HG03045 (cell line): Measurements from ENCODE around the gene PLXDC2.

Source experiments
- ATAC-seq: cut with Tn5 transposase; IDR thresholded peaks from one replicate; pipeline ENCODE4 v1.9.1; 2021; ENCODE audit warnings: mild to moderate bottlenecking, moderate library complexity; ENCODE audit not compliant: unreplicated experiment

Gene PLXDC2

DNA sequence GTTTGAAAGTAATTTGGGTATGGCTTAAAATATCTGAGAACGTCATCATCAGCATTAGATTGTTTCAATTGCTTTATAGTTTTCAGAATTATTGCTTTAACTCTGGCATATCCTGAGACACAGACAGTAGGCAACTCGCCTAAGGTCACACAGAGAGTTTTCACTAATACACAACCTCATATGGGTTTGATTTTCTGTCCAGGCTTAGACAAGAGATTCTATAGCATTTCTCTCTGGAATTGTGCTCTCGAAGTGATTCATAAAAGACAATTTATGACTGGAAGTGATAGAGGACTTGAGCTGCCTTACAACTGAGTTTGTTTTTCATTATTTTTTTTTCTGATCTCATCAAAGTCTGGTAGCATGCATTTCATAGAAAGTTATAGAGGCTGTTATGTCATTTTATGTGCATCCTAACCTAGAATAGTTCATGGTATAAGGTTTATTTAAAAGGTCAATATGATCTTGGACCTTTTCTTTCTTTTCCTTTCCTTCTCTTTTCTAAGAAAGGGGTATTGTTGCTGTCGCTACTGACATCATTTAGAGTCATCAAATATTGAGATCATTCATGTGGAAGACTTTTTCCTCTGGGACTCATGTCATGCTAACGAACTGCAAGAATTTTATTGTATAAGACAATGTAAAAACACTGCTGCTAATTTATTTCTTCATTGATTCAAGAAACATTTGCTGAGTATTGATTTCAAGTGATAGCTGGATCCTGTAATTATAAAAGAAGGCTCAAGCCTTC, 278.2 kb downstream of the PLXDC2 start:
- ATAC-seq, result no peak

DNA sequence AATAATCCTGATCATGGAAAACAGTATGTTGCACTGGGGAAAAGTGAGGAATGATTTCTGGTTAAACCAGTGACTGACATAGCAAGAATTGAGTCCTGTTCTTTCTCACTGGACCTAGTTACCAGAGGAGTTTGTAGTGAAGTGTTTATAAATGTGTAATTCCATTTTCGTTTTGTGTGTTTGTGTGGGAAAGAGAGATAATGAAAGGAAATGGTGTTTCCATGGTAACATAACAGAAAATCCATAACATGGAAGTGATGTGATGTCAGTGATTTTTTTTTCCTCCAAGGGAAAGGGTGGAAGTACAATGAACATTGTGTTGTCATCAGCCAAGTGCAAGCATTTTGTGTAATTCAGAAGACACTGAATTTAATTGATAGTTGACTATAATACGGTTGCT, 283.9 kb downstream of the PLXDC2 start:
- no peak for ATAC-seq

DNA sequence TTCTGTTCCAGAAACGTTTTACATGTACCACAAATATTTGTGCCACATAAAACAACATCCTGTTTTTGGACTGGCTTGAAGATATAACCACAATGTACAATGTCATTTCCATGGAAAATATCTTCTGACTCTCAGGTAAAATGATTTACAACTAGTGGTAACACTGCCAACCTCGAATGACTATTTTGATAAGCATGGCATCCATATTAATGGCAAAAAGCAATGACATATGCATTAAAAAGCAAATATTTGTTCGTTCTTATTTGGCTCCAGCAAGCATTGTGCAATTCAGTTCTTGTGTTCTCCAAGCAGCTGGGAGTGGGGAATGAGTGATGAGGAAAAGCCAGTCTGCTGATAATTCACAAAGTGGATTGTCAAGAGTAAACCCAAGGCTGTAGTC, 289.0 kb downstream of the PLXDC2 start:
- no peak for ATAC-seq

GRCh38 chr10:20105931-20106330, 289.7 kb downstream of the PLXDC2 start:
- ATAC-seq, result no peak

GRCh38 chr10:20108021-20108420, 291.8 kb downstream of the PLXDC2 start:
- no peak for ATAC-seq

DNA sequence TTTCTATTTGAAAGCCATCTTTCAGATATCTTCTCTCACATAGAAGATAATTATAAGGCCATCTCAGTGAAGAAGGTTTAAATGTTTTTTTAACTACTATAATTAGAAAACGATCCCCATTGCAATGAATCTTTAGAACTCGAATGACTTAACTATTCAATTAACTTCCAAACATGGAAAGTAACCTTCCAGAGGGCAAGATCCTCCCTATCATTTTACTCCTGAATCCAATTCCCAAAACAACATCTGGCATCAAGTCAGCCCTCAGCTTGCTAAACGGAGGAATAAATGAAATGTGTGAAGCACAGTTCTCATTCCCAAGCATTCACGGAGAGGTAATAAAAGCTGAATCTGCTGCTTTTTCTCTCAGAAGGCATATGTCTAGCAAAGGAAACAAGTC, 293.4 kb downstream of the PLXDC2 start:
- no peak for ATAC-seq

GRCh38 chr10:20110125-20111100, 294.2 kb downstream of the PLXDC2 start:
- ATAC-seq, result no peak

DNA sequence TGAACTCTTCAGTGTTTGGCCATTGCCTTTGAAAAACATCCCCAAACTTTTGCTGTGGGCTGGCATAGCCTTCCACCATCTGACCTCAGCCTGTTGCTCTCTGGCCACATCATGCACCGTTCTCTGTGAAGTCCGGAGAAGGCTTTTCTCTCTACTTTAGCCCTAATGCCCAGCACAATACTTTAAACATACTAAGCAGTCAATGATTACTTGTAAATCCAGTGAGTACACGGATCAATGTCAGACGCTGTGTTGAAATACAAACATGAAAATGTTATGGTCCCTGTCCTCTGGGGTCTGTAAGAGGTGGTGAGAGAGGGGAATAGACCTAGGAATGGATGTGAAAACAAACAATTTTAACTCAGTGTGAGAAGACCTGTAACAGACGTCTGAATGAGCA, 297.9 kb downstream of the PLXDC2 start:
- no peak for ATAC-seq

GRCh38 chr10:20115894-20116293, 299.7 kb downstream of the PLXDC2 start:
- ATAC-seq, result no peak

DNA sequence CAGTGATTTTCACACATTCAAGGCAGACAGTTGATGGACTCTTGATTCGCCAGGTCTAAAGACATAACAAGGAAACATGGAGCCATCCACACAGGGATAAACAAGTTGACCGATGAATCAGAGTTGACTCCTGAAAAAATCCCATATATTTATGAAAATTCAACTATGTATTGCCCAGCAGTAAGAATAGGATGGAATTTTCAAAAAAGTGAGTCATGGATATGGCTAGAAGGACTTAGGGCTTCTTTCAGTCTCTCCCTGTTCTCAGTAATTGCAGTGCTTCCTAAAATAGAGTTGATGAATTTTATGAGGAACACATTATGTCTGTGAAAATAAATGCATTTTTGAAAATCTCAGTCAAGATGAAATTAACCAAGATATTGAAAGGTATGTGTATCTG, 301.2 kb downstream of the PLXDC2 start:
- ATAC-seq, result no peak

DNA sequence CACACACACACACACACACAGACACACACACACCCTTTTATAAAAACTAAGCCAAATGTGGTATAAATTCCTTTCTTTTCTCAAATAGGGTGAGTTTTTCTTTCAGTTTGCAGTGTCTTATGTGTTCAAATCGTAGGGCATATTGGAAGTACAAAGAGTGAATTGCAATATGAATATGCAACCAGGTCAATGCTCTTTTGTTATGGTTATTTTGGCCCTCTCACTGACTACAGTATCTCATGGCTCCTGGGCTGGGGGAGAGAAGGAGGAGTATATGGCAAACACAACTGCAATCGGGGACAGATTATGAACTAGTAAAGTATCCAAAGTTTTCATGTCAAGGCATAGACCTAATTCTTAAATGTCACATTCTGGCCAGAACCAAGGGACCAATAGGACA, 301.9 kb downstream of the PLXDC2 start:
- no peak for ATAC-seq

DNA sequence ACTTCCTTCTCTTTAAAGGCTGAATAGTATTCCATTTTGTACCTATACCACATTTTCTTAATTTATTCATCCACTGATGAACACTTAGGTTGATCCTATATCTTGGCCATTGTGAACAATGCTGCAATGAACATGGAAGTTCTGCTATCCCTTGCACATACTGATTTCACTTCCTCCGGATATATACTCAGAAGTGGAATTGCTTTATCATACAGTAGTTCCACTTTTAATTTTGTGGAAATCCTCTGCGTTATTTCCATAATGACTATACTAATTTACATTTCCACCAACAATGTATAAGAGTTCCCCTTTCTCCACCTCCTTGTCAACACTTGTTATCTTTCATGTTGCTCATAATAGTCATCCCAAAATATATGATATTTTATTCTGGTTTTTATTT, 312.6 kb downstream of the PLXDC2 start:
- no peak for ATAC-seq

- ATAC-seq, result no peak
Measured at GRCh38 chr10:20132816-20133215, 316.6 kb downstream of the PLXDC2 start.

DNA sequence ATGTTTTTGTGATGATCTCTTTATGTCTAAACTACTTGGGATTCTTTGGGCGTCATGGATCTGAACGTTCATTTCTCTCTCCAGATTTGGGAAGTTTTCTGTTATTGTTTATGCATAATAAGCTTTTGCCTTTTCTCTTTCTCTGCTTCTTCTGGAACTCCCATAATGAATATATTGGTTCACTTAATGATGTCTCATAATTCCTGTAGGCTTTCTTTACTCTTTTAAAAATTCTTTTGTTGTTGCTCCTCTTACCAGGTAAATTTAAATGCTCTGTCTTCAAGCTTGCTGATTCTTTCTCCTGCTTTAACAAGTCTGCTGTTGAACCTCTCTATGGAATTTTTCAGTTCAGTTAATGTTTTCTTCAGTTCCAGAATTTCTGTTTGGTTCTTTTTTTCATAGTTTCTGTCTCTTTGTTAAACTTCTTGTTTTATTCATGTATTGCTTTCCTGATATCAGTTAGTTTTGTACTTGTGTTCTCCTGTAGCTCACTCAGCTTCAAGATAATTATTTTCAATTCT, 317.5 kb downstream of the PLXDC2 start:
- no peak for ATAC-seq

DNA sequence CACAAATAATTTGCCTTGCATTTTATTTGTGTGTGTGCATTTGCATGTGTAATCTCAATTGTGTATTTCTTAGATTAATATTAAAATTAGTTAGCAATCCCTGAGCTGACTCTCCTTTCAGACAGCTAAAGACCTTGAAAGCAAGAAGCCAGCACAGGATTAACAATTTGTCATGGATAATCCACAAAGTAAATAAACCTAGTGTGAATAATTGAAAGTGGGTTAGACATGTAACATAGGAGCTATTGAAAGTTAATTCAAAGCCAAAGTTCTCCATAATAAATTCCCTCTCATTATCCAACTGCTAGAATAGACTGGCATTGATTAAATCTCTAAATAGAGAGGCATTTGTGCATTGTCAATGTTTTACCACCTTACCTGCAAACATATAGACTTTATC, 326.1 kb downstream of the PLXDC2 start:
- ATAC-seq, result no peak

DNA sequence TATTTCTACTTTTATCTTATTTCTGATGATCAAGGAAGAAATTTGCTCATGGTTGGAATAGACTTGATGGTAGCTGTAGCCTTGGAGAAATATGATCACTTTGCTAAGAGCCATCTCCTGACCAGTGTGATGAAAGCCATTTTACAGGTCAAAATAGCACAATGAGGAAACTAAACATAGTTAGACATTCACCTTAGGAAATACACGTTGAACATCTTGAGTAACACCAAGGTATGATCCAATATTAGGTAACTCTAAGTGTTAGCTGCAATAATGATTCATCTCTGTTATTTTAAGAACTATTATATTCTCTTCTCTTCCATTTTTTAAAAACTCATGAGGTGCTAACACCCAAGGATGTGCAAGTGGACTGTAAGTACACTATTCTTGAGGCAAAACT, 328.0 kb downstream of the PLXDC2 start:
- no peak for ATAC-seq

DNA sequence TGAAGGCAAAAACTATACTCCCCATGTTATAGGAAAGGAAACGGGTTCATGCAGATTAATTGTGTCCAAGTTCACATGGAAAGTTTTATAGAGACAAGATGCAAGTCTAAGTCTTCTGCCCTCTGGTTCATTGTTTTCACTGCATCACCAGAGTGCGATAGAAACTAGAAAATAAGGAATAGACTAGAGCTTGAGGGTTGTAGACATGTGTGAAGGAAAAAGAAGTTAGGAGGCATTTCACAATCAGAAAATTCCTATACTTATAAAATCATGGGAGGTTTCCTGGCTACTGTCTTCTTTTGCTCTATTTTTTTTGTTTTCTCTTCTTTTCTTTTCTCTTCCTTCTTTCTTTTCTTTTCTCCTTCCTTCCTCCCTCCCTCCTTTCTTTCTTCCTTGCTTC, 329.8 kb downstream of the PLXDC2 start:
- no peak for ATAC-seq

DNA sequence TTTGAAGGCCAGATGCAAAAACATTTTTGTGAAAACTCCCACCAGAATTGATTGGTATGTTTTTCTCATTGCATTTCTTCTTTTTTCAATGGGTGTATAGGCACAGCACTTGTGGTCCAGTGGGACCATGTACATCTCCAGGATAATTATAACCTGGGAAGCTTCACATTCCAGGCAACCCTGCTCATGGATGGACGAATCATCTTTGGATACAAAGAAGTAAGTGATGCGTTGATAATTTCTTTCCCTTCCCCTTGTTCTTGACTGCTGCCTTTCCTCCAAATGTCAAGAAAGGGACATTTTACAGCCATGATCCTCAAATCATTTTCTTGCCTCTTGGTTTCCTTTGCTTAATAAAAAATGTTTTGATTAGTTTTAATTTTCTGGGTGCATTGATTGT, 331.5 kb downstream of the PLXDC2 start:
- no peak for ATAC-seq

GRCh38 chr10:20156511-20156910, 340.3 kb downstream of the PLXDC2 start:
- ATAC-seq, result no peak

DNA sequence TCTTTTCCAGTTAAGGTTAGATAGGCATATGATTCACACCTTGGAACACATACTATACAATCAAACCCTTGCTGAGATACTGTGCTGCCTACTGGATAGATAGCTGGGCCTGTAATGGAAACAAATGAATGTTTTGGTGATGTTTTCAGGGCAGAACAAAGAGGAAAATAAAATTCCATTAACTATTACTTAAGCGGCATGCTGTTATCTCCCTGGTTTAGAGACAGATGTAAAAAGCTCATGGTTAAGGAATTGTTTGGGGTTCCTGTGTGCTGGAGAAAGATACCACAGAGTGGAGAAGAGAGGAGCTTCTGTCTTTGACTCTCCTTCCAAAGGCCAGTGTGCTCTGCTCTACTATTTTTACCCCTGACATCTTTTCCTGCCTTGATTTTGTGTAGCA, 341.1 kb downstream of the PLXDC2 start:
- ATAC-seq, result no peak

GRCh38 chr10:20158086-20158485, 341.9 kb downstream of the PLXDC2 start:
- ATAC-seq, result no peak

- no peak for ATAC-seq
Measured at GRCh38 chr10:20162123-20162522, 345.9 kb downstream of the PLXDC2 start.
